Neural cell (in vitro differentiated cells): ENCODE data around the gene PRKCA. TPM values are rescaled to one million over a fixed set of nuclear protein-coding genes. Genes with fewer than 3 reads are reported as not detected.

Experiments used
- H2AFZ ChIP-seq: fragments of 200-600, 300-800 bp; sonication (generic), shearing (Covaris generic); 2 replicates; pipeline ENCODE4 v1.6.0; 2014; ENCODE audit warnings: low read depth, mild to moderate bottlenecking, antibody characterized with exemption, low read length, moderate library complexity
- H3F3A ChIP-seq: fragments of 200-600 bp; shearing (Covaris generic); 2 replicates; pipeline ENCODE4 v1.6.1; 2016; ENCODE audit warnings: mild to moderate bottlenecking, moderate library complexity, mixed read lengths, antibody characterized with exemption, low read length; ENCODE audit not compliant: insufficient read depth, poor library complexity, severe bottlenecking
- H3K27ac ChIP-seq: fragments of 200-600, 300-800 bp; sonication (generic), shearing (Covaris generic); 2 replicates; pipeline ENCODE4 v1.5.1; 2014; ENCODE audit warnings: mild to moderate bottlenecking, low read length, moderate library complexity
- H3K27me3 ChIP-seq: fragments of 300-800, 200-600 bp; sonication (generic), shearing (Covaris generic); 2 replicates; pipeline ENCODE4 v1.6.0; 2014; ENCODE audit warnings: mild to moderate bottlenecking, low read depth, low read length, moderate library complexity; ENCODE audit not compliant: insufficient read depth
- H3K36me3 ChIP-seq: fragments of 300-800, 200-600 bp; sonication (generic), shearing (Covaris generic); 2 replicates; pipeline ENCODE4 v1.5.1; 2014; ENCODE audit warnings: mild to moderate bottlenecking, antibody characterized with exemption, low read length, moderate library complexity; ENCODE audit not compliant: insufficient read depth
- H3K4me2 ChIP-seq: fragments of 300-800, 200-600 bp; sonication (generic), shearing (Covaris generic); 2 replicates; pipeline ENCODE4 v1.6.0; 2014; ENCODE audit warnings: mild to moderate bottlenecking, low read length
- H3K4me3 ChIP-seq: fragments of 300-800, 200-600 bp; sonication (generic), shearing (Covaris generic); 2 replicates; pipeline ENCODE4 v1.5.1; 2014; ENCODE audit warnings: mild to moderate bottlenecking, low read length, moderate library complexity
- H3K79me2 ChIP-seq: fragments of 200-600 bp; shearing (Covaris generic); replicated peaks from 2 replicates; pipeline ENCODE4 v1.6.0; 2014; ENCODE audit warnings: mild to moderate bottlenecking, low read length, moderate library complexity; ENCODE audit not compliant: insufficient read depth
- H3K9ac ChIP-seq: fragments of 300-800, 200-600 bp; sonication (generic), shearing (Covaris generic); 2 replicates; pipeline ENCODE4 v1.6.1; 2016; ENCODE audit warnings: mild to moderate bottlenecking, low read length, mixed read lengths
- H3K9me2 ChIP-seq: fragments of 200-600 bp; shearing (Covaris generic); 2 replicates; pipeline ENCODE4 v1.6.1; 2016; ENCODE audit warnings: mild to moderate bottlenecking, low read length, mixed read lengths; ENCODE audit not compliant: insufficient read depth
- H3K9me3 ChIP-seq: fragments of 200-600, 300-800 bp; sonication (generic), shearing (Covaris generic); 2 replicates; pipeline ENCODE4 v1.6.1; 2016; ENCODE audit warnings: mild to moderate bottlenecking, mixed run types, low read length, moderate library complexity, mixed read lengths
- H4K20me1 ChIP-seq: fragments of 200-600 bp; shearing (Covaris generic); 2 replicates; pipeline ENCODE4 v1.6.1; 2016; ENCODE audit warnings: mild to moderate bottlenecking, mixed run types; ENCODE audit not compliant: insufficient read depth
- EP300 ChIP-seq: fragments of 450-650 bp; conservative IDR thresholded peaks from 2 replicates; pipeline ENCODE4 v1.6.1; 2014; ENCODE audit warnings: antibody characterized with exemption, mild to moderate bottlenecking, moderate library complexity; ENCODE audit not compliant: poor library complexity, severe bottlenecking
- EZH2 ChIP-seq: fragments of 200-600, 300-800 bp; shearing (Covaris generic), sonication (generic); IDR thresholded peaks from 2 replicates; pipeline ENCODE4 v1.6.1; 2014; ENCODE audit warnings: antibody characterized with exemption, low read length, borderline replicate concordance, mild to moderate bottlenecking; ENCODE audit not compliant: insufficient read depth, poor library complexity, severe bottlenecking
- MXI1 ChIP-seq: fragments of 450-650 bp; conservative IDR thresholded peaks from 2 replicates; pipeline ENCODE4 v1.6.1; 2014; ENCODE audit warnings: antibody characterized with exemption, mild to moderate bottlenecking; ENCODE audit not compliant: poor library complexity, severe bottlenecking
- POLR2AphosphoS5 ChIP-seq: IDR thresholded peaks from 2 replicates; pipeline ENCODE4 v1.6.1; 2012
- RAD21 ChIP-seq: fragments of 450-650 bp; conservative IDR thresholded peaks from 2 replicates; pipeline ENCODE4 v1.6.1; 2014; ENCODE audit warnings: antibody characterized with exemption, mild to moderate bottlenecking, moderate library complexity
- SMC3 ChIP-seq: fragments of 450-650 bp; conservative IDR thresholded peaks from 2 replicates; pipeline ENCODE4 v1.6.1; 2014; ENCODE audit warnings: antibody characterized with exemption, mild to moderate bottlenecking, moderate library complexity; ENCODE audit not compliant: poor library complexity
- TAF1 ChIP-seq: IDR thresholded peaks from 2 replicates; pipeline ENCODE4 v1.6.1; 2012; ENCODE audit warnings: low read depth
- polyA plus RNA-seq: library from polyadenylated mRNA; depleted of rRNA; stranded (reverse); fragments of >200 nt; gene quantifications from 2 replicates; pipeline ENCODE4 v1.2.3, GENCODE V29; 2014
- TF ChIP-seq, protein P1 (sequence below): fragments of 450-650 bp; IDR thresholded peaks from 2 replicates; pipeline ENCODE4 v1.5.1; 2014; ENCODE audit warnings: antibody characterized with exemption, mild to moderate bottlenecking, moderate library complexity; ENCODE audit not compliant: poor library complexity, severe bottlenecking
- TF ChIP-seq, protein P2 (sequence below): IDR thresholded peaks from 2 replicates; pipeline ENCODE4 v1.6.1; 2012; ENCODE audit warnings: borderline replicate concordance

Gene PRKCA
- polyA plus RNA-seq, 1 donor from 2014 or later: 5.9 TPM

DNA sequence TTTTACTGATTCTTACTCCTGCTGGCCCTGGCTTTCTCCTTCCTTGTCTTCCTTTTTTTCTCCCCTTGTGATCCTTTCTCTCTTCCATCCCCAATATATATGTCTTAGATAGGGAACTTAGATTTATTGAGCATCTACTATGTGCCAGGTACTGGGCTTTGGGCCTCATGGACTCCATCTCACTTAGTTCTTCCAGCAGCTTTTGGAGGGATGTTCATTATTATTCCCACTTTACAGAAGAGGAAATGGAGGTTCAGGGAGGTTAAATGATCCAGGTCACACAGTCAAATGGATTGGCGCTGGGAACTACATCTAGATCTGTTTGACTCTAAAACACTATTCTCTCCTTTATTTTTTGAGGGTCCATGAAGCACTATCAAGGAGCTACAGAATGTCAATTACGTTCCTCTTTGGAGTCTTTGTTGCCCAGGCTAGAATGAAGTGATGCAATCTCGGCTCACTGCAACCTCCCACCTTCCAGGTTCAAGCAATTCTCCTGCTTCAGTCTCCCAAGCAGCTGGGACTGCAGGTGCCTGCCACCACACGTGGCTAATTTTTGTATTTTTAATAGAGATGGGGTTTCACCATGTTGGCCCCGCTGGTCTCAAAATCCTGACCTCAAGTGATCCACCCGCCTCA lies 19.0 kb upstream of the PRKCA start:
- H3K27me3 ChIP-seq: no peaks in the 10 kb centered on the region
- no peak overlapping the region for H2AFZ ChIP-seq
- H3K4me2 ChIP-seq: no peak overlapping the region
- H3K27ac ChIP-seq: no peak overlapping the region
- H3K4me3 ChIP-seq: no peak overlapping the region
- H3K36me3 ChIP-seq: no peaks in the 10 kb centered on the region
- H3K79me2 ChIP-seq: no peaks in the 10 kb centered on the region
- TF ChIP-seq TAF1 (no peak), MXI1 (no peak), EP300 (no peak), POLR2AphosphoS5 (no peak), EZH2 (no peak), RAD21 (no peak), SMC3 (no peak)
- TF ChIP-seq, protein P1, sequence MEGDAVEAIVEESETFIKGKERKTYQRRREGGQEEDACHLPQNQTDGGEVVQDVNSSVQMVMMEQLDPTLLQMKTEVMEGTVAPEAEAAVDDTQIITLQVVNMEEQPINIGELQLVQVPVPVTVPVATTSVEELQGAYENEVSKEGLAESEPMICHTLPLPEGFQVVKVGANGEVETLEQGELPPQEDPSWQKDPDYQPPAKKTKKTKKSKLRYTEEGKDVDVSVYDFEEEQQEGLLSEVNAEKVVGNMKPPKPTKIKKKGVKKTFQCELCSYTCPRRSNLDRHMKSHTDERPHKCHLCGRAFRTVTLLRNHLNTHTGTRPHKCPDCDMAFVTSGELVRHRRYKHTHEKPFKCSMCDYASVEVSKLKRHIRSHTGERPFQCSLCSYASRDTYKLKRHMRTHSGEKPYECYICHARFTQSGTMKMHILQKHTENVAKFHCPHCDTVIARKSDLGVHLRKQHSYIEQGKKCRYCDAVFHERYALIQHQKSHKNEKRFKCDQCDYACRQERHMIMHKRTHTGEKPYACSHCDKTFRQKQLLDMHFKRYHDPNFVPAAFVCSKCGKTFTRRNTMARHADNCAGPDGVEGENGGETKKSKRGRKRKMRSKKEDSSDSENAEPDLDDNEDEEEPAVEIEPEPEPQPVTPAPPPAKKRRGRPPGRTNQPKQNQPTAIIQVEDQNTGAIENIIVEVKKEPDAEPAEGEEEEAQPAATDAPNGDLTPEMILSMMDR: no peak
- TF ChIP-seq, protein P2, sequence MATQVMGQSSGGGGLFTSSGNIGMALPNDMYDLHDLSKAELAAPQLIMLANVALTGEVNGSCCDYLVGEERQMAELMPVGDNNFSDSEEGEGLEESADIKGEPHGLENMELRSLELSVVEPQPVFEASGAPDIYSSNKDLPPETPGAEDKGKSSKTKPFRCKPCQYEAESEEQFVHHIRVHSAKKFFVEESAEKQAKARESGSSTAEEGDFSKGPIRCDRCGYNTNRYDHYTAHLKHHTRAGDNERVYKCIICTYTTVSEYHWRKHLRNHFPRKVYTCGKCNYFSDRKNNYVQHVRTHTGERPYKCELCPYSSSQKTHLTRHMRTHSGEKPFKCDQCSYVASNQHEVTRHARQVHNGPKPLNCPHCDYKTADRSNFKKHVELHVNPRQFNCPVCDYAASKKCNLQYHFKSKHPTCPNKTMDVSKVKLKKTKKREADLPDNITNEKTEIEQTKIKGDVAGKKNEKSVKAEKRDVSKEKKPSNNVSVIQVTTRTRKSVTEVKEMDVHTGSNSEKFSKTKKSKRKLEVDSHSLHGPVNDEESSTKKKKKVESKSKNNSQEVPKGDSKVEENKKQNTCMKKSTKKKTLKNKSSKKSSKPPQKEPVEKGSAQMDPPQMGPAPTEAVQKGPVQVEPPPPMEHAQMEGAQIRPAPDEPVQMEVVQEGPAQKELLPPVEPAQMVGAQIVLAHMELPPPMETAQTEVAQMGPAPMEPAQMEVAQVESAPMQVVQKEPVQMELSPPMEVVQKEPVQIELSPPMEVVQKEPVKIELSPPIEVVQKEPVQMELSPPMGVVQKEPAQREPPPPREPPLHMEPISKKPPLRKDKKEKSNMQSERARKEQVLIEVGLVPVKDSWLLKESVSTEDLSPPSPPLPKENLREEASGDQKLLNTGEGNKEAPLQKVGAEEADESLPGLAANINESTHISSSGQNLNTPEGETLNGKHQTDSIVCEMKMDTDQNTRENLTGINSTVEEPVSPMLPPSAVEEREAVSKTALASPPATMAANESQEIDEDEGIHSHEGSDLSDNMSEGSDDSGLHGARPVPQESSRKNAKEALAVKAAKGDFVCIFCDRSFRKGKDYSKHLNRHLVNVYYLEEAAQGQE: no peak
- no peak overlapping the region for H3K9ac ChIP-seq
- H3F3A ChIP-seq: no peaks in the 10 kb centered on the region
- H3K9me2 ChIP-seq: no peaks in the 10 kb centered on the region
- no peaks in the 10 kb centered on the region for H3K9me3 ChIP-seq
- H4K20me1 ChIP-seq: no peaks in the 10 kb centered on the region

DNA sequence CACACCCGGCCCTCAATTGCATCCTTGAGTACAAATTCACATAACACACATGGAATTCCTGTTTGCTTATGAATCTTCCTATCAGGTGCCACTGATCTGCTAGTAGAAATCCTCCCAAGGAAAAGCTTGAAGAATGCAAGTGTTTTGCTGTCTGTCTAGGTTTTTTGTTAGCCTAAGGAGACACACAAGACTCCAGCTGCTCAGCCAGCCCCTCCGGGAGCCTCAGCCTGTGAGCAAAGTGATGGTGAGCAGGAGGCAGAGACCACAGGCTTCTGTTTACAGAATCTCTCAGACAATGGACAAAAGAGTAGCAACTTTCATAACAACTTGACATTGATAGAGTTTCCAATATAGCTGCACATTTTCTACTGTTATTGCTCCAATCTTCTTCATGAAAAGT lies 18.4 kb upstream of the PRKCA start:
- Histone ChIP-seq H3K79me2 (no peaks in the 10 kb centered on the region), H3K9me3 (no peaks in the 10 kb centered on the region), H2AFZ (no peak overlapping the region), H3K4me2 (no peak overlapping the region), H3K27me3 (no peaks in the 10 kb centered on the region), H3K27ac (no peak overlapping the region), H4K20me1 (no peaks in the 10 kb centered on the region), H3K9ac (no peak overlapping the region), H3K9me2 (no peaks in the 10 kb centered on the region), H3F3A (no peaks in the 10 kb centered on the region), H3K36me3 (no peaks in the 10 kb centered on the region), H3K4me3 (no peak overlapping the region)
- TF ChIP-seq EZH2: no peak
- TF ChIP-seq SMC3: no peak
